ENCODE measurements around the gene SPINK2.

SPINK2 gene

DNA sequence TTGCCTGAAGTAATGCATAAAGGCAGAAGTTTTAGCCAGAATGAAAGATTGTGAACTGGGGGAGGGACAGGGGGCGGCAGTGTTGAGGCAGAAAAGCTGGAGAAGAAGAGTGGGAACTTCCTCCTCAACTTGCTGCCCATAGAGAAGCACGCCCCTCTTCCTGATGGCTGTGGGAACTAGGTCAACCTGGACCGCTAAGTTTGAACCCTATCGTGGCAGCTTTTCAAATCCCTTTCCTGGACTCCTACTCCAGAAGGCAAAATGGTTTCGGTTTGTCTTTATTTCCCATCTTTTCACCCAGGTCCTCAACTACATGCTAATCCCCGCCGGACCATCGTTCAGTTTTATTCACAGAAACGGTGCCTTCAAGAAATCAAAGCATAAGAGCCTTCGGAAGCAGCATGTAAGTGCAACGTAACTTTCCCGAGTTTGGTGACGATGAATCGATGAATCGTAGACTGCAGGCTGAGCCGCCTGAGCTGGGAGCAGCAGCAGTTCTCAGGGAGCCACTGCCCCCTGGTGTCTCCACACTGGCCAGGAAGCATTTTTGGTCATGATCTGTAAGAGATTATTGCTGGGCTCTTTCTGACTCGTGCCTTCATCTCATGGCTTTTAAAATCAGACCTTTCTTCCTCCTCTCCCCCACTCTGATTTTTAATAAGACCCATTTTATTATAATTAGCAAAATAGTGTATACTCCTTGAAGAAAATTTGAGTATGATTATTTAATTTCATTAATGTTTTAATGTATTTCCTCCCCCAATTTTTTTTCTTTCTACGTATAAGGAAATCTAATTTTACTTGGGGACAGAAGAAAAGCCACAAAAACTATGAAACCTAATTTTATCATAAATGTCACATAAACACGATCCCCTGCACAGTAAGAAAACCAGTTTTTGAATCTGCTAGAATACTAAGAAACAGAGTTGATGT is 21.4 kb downstream of the SPINK2 start:
- DNase-seq, result peak; percentile 88

DNA sequence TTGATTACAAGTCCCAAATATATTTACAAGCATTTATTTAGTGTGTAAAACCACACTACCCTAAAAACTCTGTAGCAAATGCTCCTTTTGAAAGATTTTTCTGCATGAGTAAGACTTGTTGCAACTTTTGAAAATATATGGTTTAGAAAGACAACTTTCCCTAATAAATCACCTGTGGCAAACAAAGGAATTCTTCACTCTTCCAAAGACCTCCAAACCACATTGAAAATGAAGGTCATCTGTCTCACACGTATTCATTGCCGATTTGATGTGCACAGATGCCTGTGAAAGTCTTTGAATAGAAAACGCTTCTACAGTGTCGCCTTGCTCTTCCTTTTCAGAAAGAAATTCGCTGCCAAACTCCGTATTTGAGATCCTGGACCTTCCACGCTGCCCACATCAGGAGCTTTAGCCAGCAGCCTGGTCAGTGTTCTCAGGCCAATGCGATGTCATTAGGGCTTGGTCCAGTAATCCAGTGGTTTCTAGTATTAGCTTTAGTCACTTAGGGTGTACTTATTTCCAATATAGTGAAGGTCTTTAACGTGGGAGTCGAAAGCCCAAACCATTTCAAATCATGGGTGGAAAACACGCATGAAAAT is 22.2 kb downstream of the SPINK2 start:
- DNase-seq, result no peak

DNA sequence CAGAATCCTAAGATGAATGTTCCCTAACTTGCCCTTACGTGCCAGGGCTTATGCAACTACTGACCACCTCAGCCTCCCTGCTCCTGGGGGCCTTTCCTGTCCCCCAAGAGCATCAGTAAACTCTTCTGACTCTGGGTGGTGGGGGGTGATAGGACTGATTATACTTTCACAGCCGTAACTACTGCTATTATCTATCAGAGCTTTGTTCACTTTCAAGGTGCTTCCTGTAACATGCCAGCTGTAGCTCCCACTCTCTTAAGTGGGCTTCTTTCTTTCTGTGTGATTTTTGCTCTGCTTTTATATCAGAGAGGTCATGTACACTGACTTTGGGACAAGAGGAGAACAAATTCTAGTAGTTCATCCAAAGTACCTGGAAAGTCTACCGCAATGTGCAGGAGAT is 25.3 kb downstream of the SPINK2 start:
- no peak for DNase-seq

DNA sequence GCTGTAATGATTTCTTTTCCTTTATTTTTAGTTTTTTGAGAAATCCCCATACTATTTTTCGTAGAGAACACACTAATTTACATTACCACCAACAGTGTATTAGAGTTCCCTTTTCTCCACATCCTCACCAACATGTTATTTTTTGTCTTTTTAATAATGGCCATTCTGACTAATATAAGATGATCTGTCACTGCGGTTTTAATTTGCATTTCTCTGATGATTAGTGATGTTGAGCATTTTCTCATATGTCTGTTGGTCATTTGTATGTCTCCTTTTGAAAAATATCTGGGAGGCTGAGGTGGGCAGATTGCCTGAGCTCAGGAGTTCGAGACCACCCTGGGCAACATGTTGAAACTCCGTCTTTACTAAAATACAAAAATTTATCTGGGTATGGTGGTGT is 30.2 kb downstream of the SPINK2 start:
- no peak for DNase-seq

DNA sequence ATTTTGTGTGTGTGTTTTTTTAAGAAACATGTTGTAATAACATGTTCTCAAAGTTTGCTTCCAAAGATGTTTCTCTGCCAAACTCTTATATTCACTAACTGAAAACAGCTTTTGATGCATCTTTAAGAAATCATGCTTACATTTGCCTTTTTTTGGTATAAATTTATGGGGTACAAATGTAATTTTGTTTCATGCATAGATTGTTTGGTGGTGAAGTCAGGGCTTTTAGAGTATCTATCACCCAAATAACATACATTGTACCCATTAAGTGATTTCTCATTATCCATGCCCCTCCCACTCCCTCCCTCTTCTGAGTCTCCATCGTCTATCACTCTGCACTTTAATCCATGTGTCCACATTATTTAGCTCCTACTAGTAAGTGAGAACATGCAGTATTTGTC is 30.8 kb downstream of the SPINK2 start:
- DNase-seq, result no peak

DNA sequence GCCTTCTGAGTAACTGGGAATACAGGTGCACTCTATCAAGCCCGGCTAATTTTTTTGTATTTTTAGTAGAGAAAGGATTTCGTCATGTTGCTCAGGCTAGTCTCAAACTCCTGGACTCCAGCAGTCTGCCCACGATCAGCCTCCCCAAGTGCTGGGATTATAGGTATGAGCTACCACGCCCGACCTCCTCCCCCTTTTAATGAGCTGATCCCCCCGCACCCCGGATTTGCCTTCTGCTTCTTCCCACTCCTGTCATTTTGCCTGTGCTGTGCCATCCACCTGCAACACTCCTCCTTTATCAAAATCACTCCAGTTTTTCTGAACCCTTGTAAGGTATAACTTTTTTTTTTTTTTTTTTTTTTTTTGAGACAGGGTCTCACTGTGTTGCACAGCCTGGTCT is 33.4 kb downstream of the SPINK2 start:
- no peak for DNase-seq

DNA sequence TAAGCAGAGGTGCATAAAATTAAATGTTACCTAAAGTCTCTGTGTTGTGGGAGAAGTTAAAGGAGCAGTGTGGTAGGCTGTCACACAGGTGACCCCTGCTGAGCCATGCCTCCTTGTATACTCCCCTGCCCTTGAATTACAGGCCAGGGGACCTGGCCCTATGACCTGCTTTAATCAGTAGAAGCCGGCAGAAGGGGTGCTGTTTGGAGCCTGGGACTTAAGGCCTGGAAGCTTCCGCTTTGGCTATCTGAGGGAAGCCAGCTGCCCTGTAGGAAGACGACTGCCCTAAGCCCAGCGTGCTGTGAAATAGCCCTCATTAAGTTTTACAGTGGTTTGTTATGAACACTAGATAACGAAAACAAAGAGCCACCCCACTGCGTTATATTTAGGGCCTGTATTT is 34.1 kb downstream of the SPINK2 start:
- no peak for DNase-seq

DNA sequence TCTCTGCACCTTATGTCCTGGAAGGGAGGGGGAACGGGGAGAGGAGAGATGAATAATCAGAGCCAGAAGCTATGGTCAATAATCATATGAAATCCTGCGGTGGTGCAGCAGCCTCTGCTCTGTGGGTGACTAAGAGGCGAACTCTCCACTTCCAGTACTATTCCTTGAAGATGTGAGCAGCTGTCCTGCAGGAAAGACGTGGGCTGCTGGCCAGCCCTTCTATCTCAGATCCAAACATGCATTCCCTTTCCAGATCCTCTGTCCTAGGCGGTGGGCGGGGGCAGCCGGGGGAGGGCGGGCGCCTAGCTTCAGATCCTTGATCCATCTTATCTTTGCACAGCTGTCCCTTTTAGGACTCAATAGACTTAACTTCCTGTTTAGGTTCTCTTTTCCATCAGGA is 34.5 kb downstream of the SPINK2 start:
- DNase-seq, result no peak

DNA sequence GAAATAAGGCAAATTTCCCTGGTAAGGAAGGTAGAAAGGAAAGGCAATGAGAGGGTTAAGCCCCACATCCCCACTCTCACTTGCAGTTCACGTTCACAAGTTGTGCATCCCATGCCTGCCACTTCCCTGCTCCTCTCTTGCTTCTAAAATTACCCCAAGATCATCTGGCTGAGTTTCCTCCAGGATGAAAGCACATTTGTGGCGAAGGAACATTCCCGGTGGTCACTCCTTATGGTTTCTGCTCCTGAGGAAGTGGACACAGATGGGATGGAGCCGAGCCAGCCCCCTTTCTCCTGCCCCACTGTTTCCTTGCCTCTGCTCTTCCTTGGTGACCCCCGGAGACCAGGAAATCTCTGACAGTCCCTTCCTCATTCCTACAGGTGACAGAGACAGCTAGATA is 37.5 kb downstream of the SPINK2 start:
- no peak for DNase-seq

DNA sequence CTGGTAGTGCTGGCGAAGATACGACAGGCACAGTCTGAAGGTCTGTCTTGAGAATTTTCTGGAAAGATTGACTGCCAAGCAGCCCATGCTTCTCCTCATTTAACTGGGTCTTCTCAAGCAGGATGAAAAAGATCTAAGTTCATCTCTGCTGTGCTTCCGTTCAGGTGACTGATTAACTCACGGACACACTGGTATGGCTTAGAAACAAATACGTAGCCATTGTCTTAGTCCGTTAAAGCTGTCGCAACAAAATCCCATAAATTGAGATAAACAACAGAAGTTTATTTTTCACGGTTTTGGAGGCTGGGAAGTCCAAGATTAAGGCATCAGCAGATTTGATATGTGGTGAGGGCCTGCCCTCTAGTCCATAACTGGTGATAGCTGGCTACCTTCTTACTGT is 39.5 kb downstream of the SPINK2 start:
- no peak for DNase-seq

DNA sequence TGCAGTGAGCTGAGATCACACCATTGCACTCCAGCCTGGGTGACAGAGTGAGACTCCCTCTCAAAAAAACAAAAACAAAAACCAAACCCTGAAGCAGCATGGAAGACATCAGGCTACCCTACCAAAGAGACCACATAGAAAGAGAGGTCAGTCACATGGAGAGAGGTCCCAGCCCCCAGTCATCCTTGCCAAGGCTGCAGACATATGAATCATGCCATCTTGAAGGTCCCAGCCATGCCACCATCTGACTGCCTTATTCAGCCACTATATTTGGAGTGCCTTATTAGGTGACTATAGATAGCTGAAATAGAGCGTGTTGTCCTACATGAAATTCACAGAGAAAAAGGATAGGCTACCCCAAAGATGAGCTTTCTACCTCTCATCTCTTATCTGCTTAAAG is 48.2 kb downstream of the SPINK2 start:
- DNase-seq, result no peak

DNA sequence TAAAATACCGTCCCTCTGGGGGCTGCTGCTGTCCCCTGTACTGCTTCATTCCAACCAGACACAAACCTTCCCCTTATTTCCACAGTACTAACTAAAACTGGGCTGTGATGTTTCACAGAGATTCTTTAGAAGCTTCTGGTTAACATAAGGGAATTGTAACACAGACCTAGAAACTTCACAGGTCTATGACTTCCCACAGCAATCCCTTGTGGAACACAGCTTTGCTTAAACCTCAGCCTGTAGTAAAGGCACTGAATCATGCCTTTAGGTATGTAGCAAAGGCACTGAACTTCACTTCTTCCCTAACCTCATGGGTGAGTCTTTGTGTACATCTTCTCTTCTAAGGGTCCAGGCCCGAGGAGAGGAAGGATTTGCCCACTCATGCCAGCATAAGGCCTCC is 49.4 kb downstream of the SPINK2 start:
- no peak for DNase-seq

DNA sequence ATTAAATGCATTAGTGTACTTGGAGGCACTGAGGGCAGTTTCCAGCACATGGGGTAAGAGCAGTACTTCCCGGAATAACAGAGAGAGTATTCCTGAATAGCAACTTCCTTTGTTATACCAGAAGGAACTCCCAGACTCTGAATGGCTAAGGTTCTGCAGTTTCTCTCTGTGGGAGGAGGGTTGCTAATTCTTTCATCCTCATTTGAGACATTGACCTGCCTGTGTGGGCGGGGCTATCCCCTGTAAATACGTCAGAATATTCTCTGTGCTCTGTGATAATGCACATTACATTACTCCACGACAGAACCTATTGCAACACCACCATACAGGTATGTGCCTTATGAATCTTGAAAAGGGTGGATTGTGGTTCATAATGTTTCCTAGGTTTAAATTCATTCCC is 52.7 kb downstream of the SPINK2 start:
- no peak for DNase-seq

DNA sequence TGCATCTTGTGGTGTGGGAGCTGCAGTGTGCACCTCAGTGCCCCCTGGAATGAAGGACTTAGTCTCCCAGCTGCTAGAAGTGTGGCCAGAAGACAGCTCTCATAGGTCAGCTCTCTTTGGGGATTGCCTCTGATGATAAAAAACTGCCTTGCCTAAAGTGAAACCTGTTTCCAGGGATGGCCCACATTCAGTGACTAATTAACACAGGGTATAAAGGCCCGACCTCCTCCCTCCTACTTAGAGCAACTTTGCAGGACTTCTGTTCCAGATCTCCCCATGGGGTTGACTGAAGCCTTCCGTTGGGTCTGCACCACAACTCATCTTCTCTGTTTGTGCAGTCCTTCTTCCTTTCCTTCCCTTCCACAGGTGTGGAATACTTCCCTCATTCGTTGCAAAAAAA is 53.2 kb downstream of the SPINK2 start:
- no peak for DNase-seq

DNA sequence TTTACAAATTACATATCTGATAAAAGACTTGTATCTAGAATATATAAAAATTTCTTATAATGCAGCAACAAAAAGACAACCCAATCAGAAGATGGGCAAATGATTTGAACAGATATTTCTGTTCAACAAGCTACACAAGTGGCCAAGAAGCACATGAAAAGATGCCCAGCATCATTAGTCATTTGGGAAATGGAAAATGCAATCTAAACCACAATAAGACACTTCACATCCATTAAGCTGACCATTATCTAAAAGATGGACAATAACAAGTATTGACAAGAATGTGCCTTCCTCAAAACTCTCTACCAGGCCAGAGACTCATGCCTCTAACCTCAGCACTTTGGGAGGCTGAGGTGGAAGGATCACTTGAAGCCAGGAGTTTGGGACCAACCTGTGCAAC is 53.9 kb downstream of the SPINK2 start:
- DNase-seq, result no peak

DNA sequence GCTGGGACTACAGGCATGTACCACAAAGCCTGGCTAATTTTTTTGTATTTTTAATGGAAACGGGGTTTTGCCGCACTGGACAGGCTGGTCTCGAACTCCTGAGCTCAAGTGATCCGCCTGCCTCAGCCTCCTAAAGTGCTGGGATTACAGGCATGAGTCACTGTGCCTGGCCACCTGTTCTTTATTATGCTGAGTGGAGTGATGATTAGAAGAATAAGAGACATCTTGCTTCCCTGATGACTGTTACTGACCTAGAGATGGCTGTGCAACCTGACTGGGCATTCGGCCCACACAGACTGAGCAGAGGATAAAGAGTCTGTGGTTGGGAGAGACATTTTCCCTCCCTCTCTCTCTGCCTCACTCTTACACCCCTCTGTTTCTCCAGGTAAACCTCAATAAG is 56.7 kb downstream of the SPINK2 start:
- no peak for DNase-seq

DNA sequence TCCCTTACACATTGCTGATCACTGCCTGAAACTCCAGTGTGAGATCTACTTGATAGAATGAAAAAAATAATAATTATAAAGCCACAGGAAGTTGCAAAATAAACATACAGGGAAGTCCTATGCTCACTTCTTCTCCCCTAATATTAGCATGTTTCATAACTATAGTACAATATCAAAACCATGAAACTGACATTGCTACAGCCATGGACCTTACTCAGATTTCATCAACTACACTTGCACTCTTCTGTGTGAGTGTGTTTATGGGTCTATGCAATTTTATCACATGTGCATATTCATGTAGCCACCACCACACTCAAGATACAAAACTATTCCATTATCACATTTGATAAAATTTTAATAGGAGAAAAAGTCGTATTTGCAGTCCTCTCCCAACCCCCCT is 57.3 kb downstream of the SPINK2 start:
- no peak for DNase-seq

DNA sequence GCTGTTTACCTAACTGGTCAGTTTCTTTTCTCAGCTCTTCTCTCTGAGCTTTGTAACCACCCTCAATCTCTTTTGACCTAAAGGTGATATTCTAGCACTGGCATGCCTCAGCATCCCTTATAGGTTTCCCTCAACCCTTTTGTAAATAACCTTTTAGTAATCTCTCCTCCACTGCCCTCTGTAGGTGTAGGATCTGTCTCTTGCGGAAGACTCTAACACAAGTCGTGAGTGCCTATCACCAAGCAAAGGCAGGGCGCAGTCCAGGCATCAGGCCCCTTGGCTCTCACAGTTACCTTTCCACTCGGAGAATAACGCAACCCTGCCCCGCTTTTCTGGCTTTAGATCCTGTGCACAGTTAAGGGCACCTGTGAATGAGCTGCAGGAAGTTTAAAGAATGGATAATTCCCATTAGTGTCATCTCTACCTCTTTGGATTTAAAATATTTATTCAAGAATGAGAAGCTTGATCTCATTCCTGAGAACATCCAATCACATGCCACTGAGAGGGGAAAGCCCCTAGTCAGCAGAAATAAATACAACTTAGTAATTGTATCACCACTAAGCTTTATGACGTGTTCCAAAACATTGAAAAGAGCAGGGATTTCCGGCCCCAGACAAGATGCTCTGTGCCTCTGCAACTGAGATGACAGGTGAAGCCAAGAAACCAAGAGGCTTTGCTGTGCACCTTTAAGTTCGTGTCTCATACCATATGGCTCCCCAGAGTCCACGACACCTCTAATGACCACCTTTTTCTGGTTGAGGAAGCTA is 58.8 kb downstream of the SPINK2 start:
- peak; percentile 34 for DNase-seq

DNA sequence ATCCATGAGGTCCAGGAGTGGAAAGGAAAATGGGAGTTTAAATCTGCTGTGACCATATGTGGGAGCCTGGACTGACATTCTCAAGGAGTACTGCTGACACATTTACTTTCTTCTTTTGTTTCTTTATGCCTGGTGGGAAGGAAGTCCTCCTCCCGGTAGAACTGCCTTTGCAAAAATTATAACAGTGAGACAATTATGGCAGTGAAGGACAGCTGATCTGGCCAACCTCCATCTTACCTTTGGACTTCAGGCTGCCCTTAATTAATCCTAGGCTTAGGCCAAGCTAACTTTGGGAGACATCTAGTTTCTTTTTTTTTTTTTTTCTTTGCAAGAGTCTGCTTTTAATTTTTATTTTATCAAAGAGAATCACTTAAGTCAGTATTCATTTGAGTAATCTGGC is 61.3 kb downstream of the SPINK2 start:
- no peak for DNase-seq

Data from CD4-positive, alpha-beta T cell treated with Interleukin-17A for 4 hours (primary cell).